NCI-H128 (cell line): ENCODE results near the gene GRB14.
"Not testable (repeated sequence)": the region's sequence is repeated elsewhere in the genome, so short reads cannot be mapped to it uniquely, and the experiment has no call there.

Experiments used
- DNase-seq: peaks from one replicate; lab custom pipeline; 2025; ENCODE audit not compliant: unreplicated experiment; lab: John Stamatoyannopoulos, UW

Gene GRB14

DNA sequence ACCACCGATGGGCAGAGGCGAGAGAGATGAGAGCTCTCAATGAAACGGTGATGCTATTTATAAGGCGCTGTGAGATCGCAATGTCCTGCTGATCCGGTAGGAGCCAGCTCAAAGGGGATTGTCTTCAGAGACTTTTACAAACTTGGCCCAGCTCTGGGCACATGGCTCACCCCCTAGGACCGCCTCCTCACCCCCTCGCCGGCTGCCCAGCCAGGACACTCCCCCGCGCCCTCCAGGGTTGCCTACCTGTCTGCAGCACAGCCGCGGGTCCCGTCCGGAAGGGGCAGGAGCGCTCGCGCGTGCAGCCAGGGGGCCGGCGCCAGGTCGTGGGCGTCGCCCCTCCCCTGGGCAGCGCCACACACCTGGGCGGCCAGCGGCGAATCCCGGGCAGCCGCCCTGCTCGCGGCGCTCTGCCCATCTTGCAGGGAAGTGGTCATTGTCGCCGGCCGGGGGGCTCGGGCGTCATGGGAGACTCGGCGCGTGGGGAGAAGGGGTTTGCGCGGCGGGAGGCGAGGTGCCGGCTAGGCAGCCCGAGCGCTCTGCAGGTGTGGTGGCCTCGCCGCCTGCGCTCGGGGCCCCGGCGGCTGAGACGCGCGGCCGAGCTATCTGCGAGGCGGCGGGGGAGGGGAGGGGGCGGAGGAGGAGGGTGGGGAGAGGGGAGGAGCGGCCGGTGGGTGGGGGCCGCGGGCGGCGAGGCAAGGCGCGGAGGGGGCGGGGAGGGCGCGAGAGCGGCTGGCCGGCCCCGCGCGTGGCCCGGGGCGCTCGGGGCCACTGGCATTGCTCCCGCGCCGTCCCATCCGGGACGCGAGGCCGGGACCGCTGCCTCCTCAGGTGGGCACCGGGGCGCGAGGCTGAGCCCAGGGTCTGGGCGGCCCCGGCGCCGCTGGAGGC is at the start of gene GRB14:
Gene GRB14, minus strand, starts transcription at position 610 of the 891 bp plus-strand sequence. Its CDS starts 173 bp downstream, at position 437.
- no peak for DNase-seq

DNA sequence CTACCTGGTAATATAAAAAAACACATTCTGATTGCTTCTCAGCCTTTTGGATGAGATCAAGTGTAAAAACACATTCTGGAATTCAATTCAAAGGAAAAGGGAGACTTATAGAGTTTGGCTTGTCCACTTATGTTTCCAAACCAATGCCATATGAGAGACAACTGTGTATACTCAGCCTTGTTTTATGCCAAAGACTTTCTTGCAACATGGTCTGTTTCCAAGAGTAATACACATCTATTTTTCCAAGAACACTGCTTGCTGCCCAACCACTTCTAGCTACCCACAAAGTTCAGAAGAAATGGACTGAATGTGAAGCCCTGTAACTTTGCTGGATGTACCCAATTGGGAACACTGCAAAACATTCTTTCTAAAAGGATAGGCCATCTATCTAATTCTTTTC is 48.0 kb upstream of the GRB14 start:
- DNase-seq = no peak

GRCh38 chr2:164667566-164667965 is 46.3 kb upstream of the GRB14 start:
- DNase-seq = no peak

DNA sequence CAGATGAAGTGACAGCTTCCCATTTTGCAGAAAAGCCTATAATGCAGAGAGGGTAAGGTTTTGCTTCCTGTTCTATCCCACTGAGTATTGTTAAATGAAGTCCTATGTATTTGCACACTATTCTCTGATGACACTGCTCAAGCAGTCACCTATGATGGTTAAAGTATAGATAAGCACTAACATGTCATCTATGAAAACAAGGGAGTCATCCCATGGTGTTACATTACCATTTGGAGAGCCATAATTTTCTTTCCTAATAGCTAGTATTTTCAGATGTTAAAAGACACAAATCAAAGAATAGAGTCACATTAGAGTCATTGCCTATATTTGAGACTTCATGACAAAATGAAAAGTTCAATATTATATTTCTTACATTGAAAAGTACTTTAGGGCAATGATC is 42.8 kb upstream of the GRB14 start:
- DNase-seq = no peak

GRCh38 chr2:164662868-164663631 is 41.8 kb upstream of the GRB14 start:
- DNase-seq = no peak

GRCh38 chr2:164662066-164662465 is 40.8 kb upstream of the GRB14 start:
- DNase-seq = no peak

- DNase-seq = no peak
Observed at GRCh38 chr2:164661349-164661748, 40.1 kb upstream of the GRB14 start.

DNA sequence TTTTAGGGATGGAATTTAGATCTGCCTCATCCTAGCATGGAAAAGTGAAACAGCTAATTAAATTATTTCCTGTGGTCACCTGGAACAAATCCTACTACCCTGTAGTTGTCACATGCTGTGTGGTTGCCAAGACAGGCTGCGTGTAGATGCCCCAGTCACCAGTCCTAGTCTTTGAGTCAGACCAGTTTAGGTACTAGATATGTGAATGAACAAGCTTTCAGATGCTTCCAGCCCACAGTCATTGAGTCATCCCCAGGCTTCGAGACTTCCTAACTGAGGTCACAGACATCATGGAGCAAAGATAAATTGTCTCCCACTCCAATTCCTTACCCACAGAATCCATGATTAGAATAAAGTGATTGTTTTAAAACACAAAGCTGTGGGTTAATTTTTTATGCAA is 35.8 kb upstream of the GRB14 start:
- no peak for DNase-seq

DNA sequence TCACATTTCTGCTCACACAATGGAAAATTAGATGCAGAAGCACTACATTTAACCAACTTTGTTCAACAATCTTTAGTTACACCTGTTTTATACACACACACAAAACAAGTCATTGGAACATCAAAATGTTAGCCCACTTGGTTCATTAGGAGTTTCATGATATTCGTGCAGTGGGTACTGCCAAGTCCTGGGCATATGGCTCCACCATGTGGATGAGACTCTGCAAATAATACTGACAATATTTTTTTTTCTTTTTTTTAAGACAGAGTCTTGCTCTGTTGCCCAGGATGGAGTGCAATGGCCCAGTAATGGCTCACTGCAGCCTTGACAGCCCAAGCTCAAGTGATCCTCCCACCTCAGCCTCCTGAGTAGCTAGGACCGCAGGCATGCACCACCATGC is 34.5 kb upstream of the GRB14 start:
- DNase-seq = no peak

GRCh38 chr2:164655336-164655735 is 34.1 kb upstream of the GRB14 start:
- DNase-seq = no peak

DNA sequence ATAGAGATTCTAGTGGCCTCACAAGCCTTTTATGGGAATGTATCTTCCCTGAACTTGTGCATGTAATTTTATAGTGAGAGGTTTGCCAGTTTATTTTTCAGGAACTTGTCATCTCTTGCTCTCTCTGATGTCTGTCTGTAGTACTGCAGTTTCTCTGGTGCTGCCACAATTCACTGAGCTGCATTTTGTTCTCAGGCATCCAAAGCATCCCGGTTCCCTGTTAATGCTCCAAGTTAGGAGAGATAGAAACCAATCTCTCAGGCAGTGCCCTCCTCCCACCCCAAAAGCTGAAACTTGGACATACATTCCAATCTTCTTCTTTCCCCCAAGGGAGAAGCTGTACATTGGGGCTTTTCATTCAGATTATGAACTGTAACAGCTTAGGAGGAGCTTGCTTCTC is 30.1 kb upstream of the GRB14 start:
- DNase-seq = no peak

- DNase-seq = no peak
Observed at GRCh38 chr2:164644036-164644700, 22.9 kb upstream of the GRB14 start.

DNA sequence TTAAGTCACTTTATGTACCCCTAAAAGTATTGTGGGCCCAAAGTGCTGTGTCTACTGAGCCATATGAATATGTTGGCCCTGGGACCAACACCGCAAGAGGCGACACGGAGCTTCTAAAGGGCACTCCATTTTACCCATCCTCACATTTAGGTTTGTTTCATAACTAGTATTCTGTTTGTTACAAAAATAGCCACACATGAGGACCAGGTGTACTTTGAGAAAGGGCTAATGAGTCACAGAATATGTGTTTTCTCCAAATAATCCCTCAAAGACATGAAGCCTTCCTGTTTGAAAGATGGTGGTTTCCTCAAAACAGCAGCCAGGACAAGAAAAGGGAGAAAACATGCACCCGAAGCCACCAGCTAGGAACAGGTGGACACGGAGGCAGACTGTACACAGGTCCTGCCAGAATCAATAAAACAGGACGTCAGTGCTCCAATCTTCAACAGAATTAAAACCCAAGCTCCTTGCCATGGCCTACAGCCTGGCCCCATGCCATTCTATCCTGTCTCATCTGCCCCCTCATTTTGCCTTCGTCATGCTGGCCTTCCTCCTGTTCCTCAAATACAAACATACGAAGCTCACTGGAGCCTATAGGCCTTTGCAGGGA is 21.8 kb upstream of the GRB14 start:
- no peak for DNase-seq

GRCh38 chr2:164642268-164642667 is 21.0 kb upstream of the GRB14 start:
- DNase-seq = no peak

GRCh38 chr2:164628319-164628718 is 7.0 kb upstream of the GRB14 start:
- not testable (repeated sequence) for DNase-seq

- DNase-seq = no peak
Observed at GRCh38 chr2:164625378-164625971, 4.2 kb upstream of the GRB14 start.

- no peak for DNase-seq
Observed at GRCh38 chr2:164624316-164624715, 3.0 kb upstream of the GRB14 start.

- no peak for DNase-seq
Observed at GRCh38 chr2:164622338-164623106, 1.2 kb upstream of the GRB14 start.

DNA sequence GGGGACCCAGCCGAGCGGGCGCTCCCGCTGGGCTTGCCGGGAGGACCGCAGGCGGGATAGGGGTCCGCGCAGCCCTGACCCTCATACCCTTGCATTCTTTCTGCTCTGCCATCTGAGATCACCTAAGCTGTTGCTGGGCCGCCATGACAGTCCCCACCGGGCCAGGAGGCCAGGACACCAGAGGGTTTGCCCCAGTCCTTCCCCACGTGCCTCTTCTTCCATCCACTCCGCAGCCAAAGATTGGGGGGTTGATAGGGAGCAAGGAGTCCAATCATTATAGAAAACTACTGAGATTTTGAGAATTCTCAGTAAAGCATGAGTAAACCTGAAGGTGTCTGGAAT is 453 bp upstream of the GRB14 start:
- no peak for DNase-seq

GRCh38 chr2:164620457-164620856 is 825 bp downstream of the GRB14 start:
- no peak for DNase-seq
